Stomach (tissue), 9 donors: ENCODE results near the gene LIN52. TPM values are rescaled to one million over a fixed set of nuclear protein-coding genes. Genes with fewer than 3 reads are reported as not detected.

Source experiments
- DNase-seq, 2 donors: peaks; one replicate each; pipeline versions ENCODE4 v3.0.0 to v3.0.0-alpha.2; 2013 to 2019
- H3K27ac ChIP-seq, 5 donors: fragments of 200-600 bp in 4 of 5; sonication (generic) in 4 of 5; one replicate each; pipeline ENCODE4 v1.5.1; 2013 to 2019; ENCODE audit warnings: mild to moderate bottlenecking in 1 of 5, moderate library complexity in 1 of 5
- H3K27me3 ChIP-seq, 3 donors: fragments of 200-600 bp; sonication (generic); one replicate each; pipeline ENCODE4 v1.5.1; 2017 to 2019; ENCODE audit warnings: mixed run types in 1 of 3
- H3K36me3 ChIP-seq, 4 donors: fragments of 200-600 bp; sonication (generic); 1 replicate in 3 of 4; 2 replicates in 1 of 4; pipeline ENCODE4 v1.5.1; 2016 to 2019
- H3K4me1 ChIP-seq, 4 donors: fragments of 200-600 bp; sonication (generic); one replicate each; pipeline ENCODE4 v1.5.1; 2016 to 2019
- H3K4me3 ChIP-seq, 4 donors: fragments of 200-600 bp; sonication (generic) in 3 of 4; one replicate each; pipeline ENCODE4 v1.5.1; 2016 to 2019; ENCODE audit warnings: mild to moderate bottlenecking in 1 of 4
- H3K9me3 ChIP-seq, 4 donors: fragments of 200-600 bp; sonication (generic); one replicate each; pipeline ENCODE4 v1.5.1; 2016 to 2019
- CTCF ChIP-seq, 7 experiments: fragments of 450-650 bp in 4 of 7; fragments of 200-600 bp in 3 of 7; sonication (generic) in 3 of 7; IDR thresholded peaks; one replicate each; pipeline ENCODE4 v1.5.1; 2016 to 2019; ENCODE audit warnings: antibody characterized with exemption in 7 of 7, control low read depth in 2 of 7, mild to moderate bottlenecking in 1 of 7
- EP300 ChIP-seq: sonication (generic); formaldehyde crosslinking; IDR thresholded peaks from one replicate; pipeline ENCODE4 v1.6.1; 2017; ENCODE audit warnings: antibody characterized with exemption
- POLR2A ChIP-seq, 4 donors: fragments of 450-650 bp; IDR thresholded peaks; one replicate each; pipeline ENCODE4 v1.6.1; 2016; ENCODE audit warnings: antibody characterized with exemption in 4 of 4, control low read depth in 2 of 4, mild to moderate bottlenecking in 1 of 4, moderate library complexity in 1 of 4
- POLR2AphosphoS5 ChIP-seq, 3 donors: sonication (generic); formaldehyde crosslinking; IDR thresholded peaks; one replicate each; pipeline ENCODE4 v1.6.1; 2016; ENCODE audit warnings: antibody characterized with exemption in 3 of 3
- WGBS, 5 donors: extraction: QIAGEN DNeasy Blood & Tissue Kit in 3 of 5; methylation state at CpG; one replicate each; pipeline versions ENCODE4 v1.1.5 to v1.1.7; 2013 to 2018; 5-methylcytosine and 5-hydroxymethylcytosine counted together
- intact Hi-C: fragments of 100-400 bp; cut with DNase I; formaldehyde crosslinking; loops from one replicate; pipeline ENCODE4 v1.15.1; 2023; ENCODE audit warnings: low total_unique reads
- polyA plus RNA-seq, 3 donors: library from polyadenylated mRNA; stranded (reverse); fragments of 200-250 nt; gene quantifications; one replicate each; pipeline ENCODE4 v1.2.3, GENCODE V29; 2013
- total RNA-seq, 5 donors: library from RNA; depleted of rRNA; stranded (reverse); fragments of >200 nt; gene quantifications; one replicate each; pipeline versions ENCODE4 v1.1.0 to v1.2.3, GENCODE V29; 2014 to 2016
- donor health status: healthy with polysubstance abuse.
- donor health status: Bipolar disorder and iron deficiency.
- donor health status: healthy.

The LIN52 gene
- total and polyA plus RNA-seq, 8 donors, result 0.87 to 16.7 (median 6.9) TPM

- H3K9me3 ChIP-seq, result no peaks in the 10 kb centered on the region
- H3K4me3 ChIP-seq, result peak overlapping the region; percentile 78 to 88 (median 86)
- DNase-seq, result no peak
- 0 to 1% (median 0%) methylated on average over 21 to 26 of the region's 26 CpGs for WGBS, 5 donors
- TF ChIP-seq POLR2A (IDR thresholded peaks at IDR 0.05) (no peak), EP300 (no peak), CTCF (IDR thresholded peaks at IDR 0.05) (no peak), POLR2AphosphoS5 (IDR thresholded peaks at IDR 0.05) (no peak)
- H3K36me3 ChIP-seq, result no peaks in the 10 kb centered on the region
- no peaks in the 10 kb centered on the region for H3K27me3 ChIP-seq
- peak overlapping the region; percentile 71 to 97 (median 90) for H3K27ac ChIP-seq
- H3K4me1 ChIP-seq, result peaks cover 24 to 54% (median 47%) of the 10 kb centered on the region in 4 donors
- intact Hi-C loops, result no loop called here
Measured at GRCh38 chr14:74085047-74085637, 386 bp downstream of the LIN52 start.

- Histone ChIP-seq H3K4me1 (peaks cover 24 to 48% (median 42%) of the 10 kb centered on the region in 4 donors), H3K27me3 (no peaks in the 10 kb centered on the region), H3K9me3 (no peaks in the 10 kb centered on the region), H3K36me3 (peaks cover 0 to 2% (median under 1%) of the 10 kb centered on the region in 4 donors), H3K27ac (peak overlapping the region in 1 of 5 donors; percentile 97), H3K4me3 (peak overlapping the region; percentile 78 to 88 (median 86))
- intact Hi-C loops, result no loop called here
- no peak for TF ChIP-seq POLR2AphosphoS5 (IDR thresholded peaks at IDR 0.05)
- no peak for TF ChIP-seq CTCF (IDR thresholded peaks at IDR 0.05)
- TF ChIP-seq EP300, result no peak
- no peak for TF ChIP-seq POLR2A (IDR thresholded peaks at IDR 0.05)
- 73 to 83% (median 75%) methylated on average over 1 of the region's 1 CpG for WGBS, 5 donors
- no peak for DNase-seq
Measured at GRCh38 chr14:74085828-74086227, 1.1 kb downstream of the LIN52 start.

- Histone ChIP-seq H3K36me3 (peaks cover 10 to 38% (median 35%) of the 10 kb centered on the region in 4 donors), H3K4me1 (peaks cover 11 to 18% (median 13%) of the 10 kb centered on the region in 4 donors), H3K27ac (no peak overlapping the region), H3K4me3 (no peak overlapping the region), H3K27me3 (no peaks in the 10 kb centered on the region), H3K9me3 (no peaks in the 10 kb centered on the region)
- TF ChIP-seq CTCF (IDR thresholded peaks at IDR 0.05), result no peak
- no peak for TF ChIP-seq POLR2AphosphoS5 (IDR thresholded peaks at IDR 0.05)
- TF ChIP-seq POLR2A (IDR thresholded peaks at IDR 0.05), result no peak
- TF ChIP-seq EP300, result no peak
- 74 to 85% (median 82%) methylated on average over 8 of the region's 8 CpGs for WGBS, 5 donors
- no peak for DNase-seq
- intact Hi-C loops, result no loop called here
Measured at GRCh38 chr14:74089251-74090020, 4.7 kb downstream of the LIN52 start.

GRCh38 chr14:74105381-74105780 lies 20.6 kb downstream of the LIN52 start:
- Histone ChIP-seq H3K36me3 (peaks cover 4 to 75% (median 64%) of the 10 kb centered on the region in 4 donors), H3K4me3 (no peak overlapping the region), H3K9me3 (no peaks in the 10 kb centered on the region), H3K27me3 (no peaks in the 10 kb centered on the region), H3K4me1 (no peaks in the 10 kb centered on the region), H3K27ac (no peak overlapping the region)
- DNase-seq, result no peak
- intact Hi-C loops, result no loop called here
- TF ChIP-seq POLR2A (IDR thresholded peaks at IDR 0.05) (no peak), POLR2AphosphoS5 (IDR thresholded peaks at IDR 0.05) (no peak), CTCF (IDR thresholded peaks at IDR 0.05) (no peak), EP300 (no peak)
- 96 to 98% (median 97%) methylated on average over 2 of the region's 2 CpGs for WGBS, 5 donors
